Measurements from ENCODE around the gene ZBTB12.
"Not testable (repeated sequence)": the region's sequence is repeated elsewhere in the genome, so short reads cannot be mapped to it uniquely, and the experiment has no call there.

- not testable (repeated sequence) for TF ChIP-seq CTCF (IDR thresholded peaks at IDR 0.05; ENCODE audit: low read depth, low read length); EZH2phosphoT487 (IDR thresholded peaks at IDR 0.05; ENCODE audit: low read depth)
Measured at GRCh38 chr6:31857774-31858173, 44.1 kb downstream of the ZBTB12 start.

Measured in OCI-LY3 (cell line).